K562 (cell line): Measurements from ENCODE around the gene ZNF467. TPM values are rescaled to one million over a fixed set of nuclear protein-coding genes. Genes with fewer than 3 reads are reported as not detected.

Experiments used
- ATAC-seq: fragments of 200-7000 bp; cut with Tn5 transposase; 3 replicates; pipeline ENCODE4 v1.9.1; 2020; ENCODE audit warnings: moderate library complexity
- BruUV-seq: library from RNA; stranded (reverse); fragments of 400-500 nt; replicated peaks from 2 replicates; lab custom pipeline; 2021; lab: Mats Ljungman, UMichigan
- CTCF ChIA-PET: fragments of 300-600 bp; formaldehyde crosslinking; extraction: SDS; loops from one replicate; lab custom pipeline; 2021; ENCODE audit warnings: low intra/inter-chr PET ratio; lab: Yijun Ruan, JAX
- POLR2A ChIA-PET: fragments of 300-600, 350-650 bp; sonication (Branson Sonifier 250); formaldehyde crosslinking; extraction: SDS; loops from one replicate; lab custom pipeline; 2021; ENCODE audit warnings: antibody characterized with exemption, inconsistent platforms; lab: Yijun Ruan, JAX
- DNase-seq, 4 experiments: peaks; one replicate each; pipeline versions ENCODE4 v3.0.0 to v3.0.0-alpha.2; 2011 to 2018; ENCODE audit warnings: low spot score in 3 of 4, mixed read lengths in 3 of 4; ENCODE audit errors: extremely low read depth in 1 of 4
- FAIRE-seq: peaks from 2 replicates; lab custom pipeline; 2011; peaks lifted over from hg19 to GRCh38; lab: Jason Lieb, UNC
- H2AFZ ChIP-seq: 2 replicates; pipeline ENCODE4 v1.6.0; 2011; ENCODE audit warnings: low read depth, low read length, control low read depth, inconsistent platforms
- H3K27ac ChIP-seq: fragments of 200-600 bp; 3 replicates; pipeline ENCODE4 v1.8.0; 2011; ENCODE audit warnings: low read depth, mild to moderate bottlenecking, control low read depth, inconsistent platforms, low read length, moderate library complexity, mixed read lengths; ENCODE audit errors: extremely low read depth
- H3K27me3 ChIP-seq, 2 experiments: fragments of 300-600 bp in 1 of 2; 2 replicates in 1 of 2; 3 replicates in 1 of 2; pipeline versions ENCODE4 v1.6.0 to v1.8.0; 2011; ENCODE audit warnings: inconsistent platforms in 2 of 2, low read length in 2 of 2, mild to moderate bottlenecking in 1 of 2, mixed read lengths in 1 of 2, moderate library complexity in 1 of 2; ENCODE audit not compliant: control insufficient read depth in 2 of 2, insufficient read depth in 2 of 2
- H3K36me3 ChIP-seq: fragments of 300-600 bp; 3 replicates; pipeline ENCODE4 v1.8.0; 2011; ENCODE audit warnings: mild to moderate bottlenecking, low read length, inconsistent platforms; ENCODE audit not compliant: control insufficient read depth, insufficient read depth
- H3K4me1 ChIP-seq, 2 experiments: fragments of 200-600 bp in 1 of 2; replicated peaks in 1 of 2; 2 replicates in 1 of 2; 3 replicates in 1 of 2; pipeline versions ENCODE4 v1.5.1 to v1.8.0; 2011; ENCODE audit warnings: inconsistent platforms in 2 of 2, low read length in 2 of 2, mild to moderate bottlenecking in 1 of 2, mixed read lengths in 1 of 2, moderate library complexity in 1 of 2; ENCODE audit not compliant: control insufficient read depth in 2 of 2, insufficient read depth in 2 of 2
- H3K4me2 ChIP-seq: 2 replicates; pipeline ENCODE4 v1.6.1; 2011; ENCODE audit warnings: low read length, control low read depth, inconsistent platforms, mixed read lengths; ENCODE audit not compliant: insufficient read depth
- H3K4me3 ChIP-seq: fragments of 200-600 bp; sonication (generic), shearing (Covaris generic); 2 replicates; pipeline ENCODE4 v1.5.1; 2016; ENCODE audit warnings: control low read depth, inconsistent platforms
- H3K79me2 ChIP-seq: fragments of 200-600 bp; 3 replicates; pipeline ENCODE4 v1.8.0; 2011; ENCODE audit warnings: low read length, inconsistent platforms; ENCODE audit not compliant: control insufficient read depth, insufficient read depth
- H3K9ac ChIP-seq, 2 experiments: 2 replicates each; pipeline versions ENCODE4 v1.6.0 to v1.6.1; 2011; ENCODE audit warnings: low read depth in 2 of 2, low read length in 2 of 2, control low read depth in 1 of 2, inconsistent platforms in 1 of 2, mild to moderate bottlenecking in 1 of 2, mixed read lengths in 1 of 2; ENCODE audit not compliant: insufficient read depth in 1 of 2
- H3K9me1 ChIP-seq: one replicate; pipeline ENCODE4 v1.6.0; 2011; ENCODE audit warnings: inconsistent platforms, mild to moderate bottlenecking, low read length, moderate library complexity; ENCODE audit not compliant: control insufficient read depth, insufficient read depth
- H3K9me3 ChIP-seq: replicated peaks from 2 replicates; pipeline ENCODE4 v1.5.1; 2011; ENCODE audit warnings: low read depth, low read length, inconsistent platforms; ENCODE audit not compliant: control insufficient read depth, insufficient read depth
- H4K20me1 ChIP-seq: replicated peaks from 2 replicates; pipeline ENCODE4 v1.6.1; 2011; ENCODE audit warnings: low read length, inconsistent platforms, mixed read lengths; ENCODE audit not compliant: control insufficient read depth, insufficient read depth
- CBX5 ChIP-seq: IDR thresholded peaks from 2 replicates; pipeline ENCODE4 v1.6.1; 2014; ENCODE audit warnings: low read depth, borderline replicate concordance
- CTCF ChIP-seq, 3 experiments: IDR thresholded peaks in 2 of 3; conservative IDR thresholded peaks in 1 of 3; 2 replicates each; pipeline ENCODE4 v1.5.1; 2011 to 2012; ENCODE audit warnings: low read length in 3 of 3, mild to moderate bottlenecking in 3 of 3, control low read depth in 2 of 3, improper control_type of control experiment in 1 of 3, inconsistent platforms in 1 of 3, low read depth in 1 of 3, mixed read lengths in 1 of 3, moderate library complexity in 1 of 3; ENCODE audit not compliant: insufficient read depth in 2 of 3
- HMG20B ChIP-seq: fragments of 250-450 bp; sonication (Bioruptor Pico); IDR thresholded peaks from 2 replicates; pipeline ENCODE4 v1.5.0; 2021; ENCODE audit warnings: mild to moderate bottlenecking
- MAFK ChIP-seq: IDR thresholded peaks from 2 replicates; pipeline ENCODE4 v1.6.1; 2011; ENCODE audit warnings: low read length, improper control_type of control experiment
- MEF2D ChIP-seq: conservative IDR thresholded peaks from 2 replicates; pipeline ENCODE4 v1.6.1; 2016; ENCODE audit warnings: low read depth, missing genetic modification characterization, missing compliant biosample characterization
- MTA3 ChIP-seq: fragments of 450-650 bp; formaldehyde crosslinking; IDR thresholded peaks from 2 replicates; pipeline ENCODE4 v1.6.1; 2017; ENCODE audit warnings: mild to moderate bottlenecking, borderline replicate concordance
- RUNX1 ChIP-seq: sonication (generic); IDR thresholded peaks from 2 replicates; pipeline ENCODE4 v1.6.1; 2016; ENCODE audit warnings: antibody characterized with exemption, low read depth
- SLC30A9 ChIP-seq: fragments of 250-450 bp; sonication (Bioruptor Pico); IDR thresholded peaks from 2 replicates; pipeline ENCODE4 v1.8.0; 2022; ENCODE audit warnings: mild to moderate bottlenecking, moderate library complexity
- STAT5A ChIP-seq: IDR thresholded peaks from 2 replicates; pipeline ENCODE4 v1.6.1; 2012; ENCODE audit warnings: low read length, inconsistent platforms, borderline replicate concordance
- TCF3 ChIP-seq: sonication (generic); formaldehyde crosslinking; IDR thresholded peaks from 2 replicates; pipeline ENCODE4 v1.4.0; 2020; ENCODE audit warnings: mild to moderate bottlenecking, missing genetic modification reagents
- TFAP4 ChIP-seq: sonication (generic); formaldehyde crosslinking; IDR thresholded peaks from 2 replicates; pipeline ENCODE4 v1.8.0; 2022; ENCODE audit warnings: missing genetic modification reagents, mild to moderate bottlenecking, moderate library complexity, borderline replicate concordance
- ZBTB33 ChIP-seq: sonication (generic); formaldehyde crosslinking; IDR thresholded peaks from 2 replicates; pipeline ENCODE4 v1.8.1; 2023; ENCODE audit warnings: mild to moderate bottlenecking, missing genetic modification reagents
- ZC3H8 ChIP-seq: fragments of 450-650 bp; IDR thresholded peaks from 2 replicates; pipeline ENCODE4 v1.6.1; 2017
- ZNF77 ChIP-seq: fragments of 250-450 bp; sonication (Bioruptor Pico); IDR thresholded peaks from 2 replicates; pipeline ENCODE4 v1.5.0; 2020
- WGBS: fragments of 100-300 bp; shearing (Covaris generic); methylation state at CpG from one replicate; pipeline ENCODE4 v1.1.6; 2016; ENCODE audit warnings: low coverage, mixed read lengths; ENCODE audit not compliant: insufficient coverage; ENCODE audit errors: missing lambda C conversion rate; 5-methylcytosine and 5-hydroxymethylcytosine counted together
- in situ Hi-C: fragments of 300-500 bp; cut with MboI; formaldehyde crosslinking; loops from 4 replicates; pipeline ENCODE4 v1.15.0; 2018; ENCODE audit warnings: inconsistent platforms, mixed read lengths
- intact Hi-C: fragments of 100-400 bp; cut with micrococcal nuclease; formaldehyde crosslinking; loops from 2 replicates; pipeline ENCODE4 v1.14.2; 2022
- polyA plus RNA-seq, 8 experiments: library from polyadenylated mRNA; depleted of rRNA in 4 of 8; stranded (reverse) in 5 of 8; unstranded in 3 of 8; fragments of >200 nt; fragmentation: Nextera tagmentation in 2 of 8; fragmentation: Illumina TruSeq in 1 of 8; extraction: Ambion mirVana in 2 of 8; extraction: Trizol in 1 of 8; gene quantifications; 2 replicates each; pipeline versions ENCODE4 v1.2.1 to v1.2.3, GENCODE V29; 2011 to 2014; ENCODE audit warnings: inconsistent platforms in 1 of 8, missing spikeins in 1 of 8
- total RNA-seq, 7 experiments: library from RNA; depleted of rRNA in 6 of 7; stranded (reverse); fragments of >200 nt in 6 of 7; fragmentation: Illumina TruSeq in 2 of 7; extraction: Trizol in 2 of 7; gene quantifications; 2 replicates each; pipeline versions ENCODE4 v1.2.1 to v1.2.3, GENCODE V29; 2011 to 2021; ENCODE audit warnings: low replicate concordance in 1 of 7

ZNF467 gene
- total and polyA plus RNA-seq, 9 of the 15 experiments (the other 6 are each of a cell fraction or from before 2014, with no cell fraction given) = 0.32 to 14.2 (median 1.7) TPM

GRCh38 chr7:149729983-149730801, 43.2 kb downstream of the ZNF467 start (continued):
- 0 out of 2 replicates have a peak, but pooled peaks have one; percentile 31 for TF ChIP-seq TFAP4 (CRISPR knock-in tag)
- TF ChIP-seq ZBTB33 = peak; percentile 47; the same call in 1 of the 2 replicates

GRCh38 chr7:149729586-149729982, 43.8 kb downstream of the ZNF467 start:
- peaks cover 83% of the 10 kb centered on the region; the same call in 2 of the 3 replicates for H3K36me3 ChIP-seq
- ATAC-seq (no peak), FAIRE-seq (no peak), DNase-seq (no peak)
- peaks cover 2% of the 10 kb centered on the region; the same call in 1 of the 2 replicates for H4K20me1 ChIP-seq
- H2AFZ ChIP-seq = no peak overlapping the region
- 59% methylated on average over 5 of the region's 5 CpGs for WGBS
- H3K27me3 ChIP-seq = no peaks in the 10 kb centered on the region
- H3K4me2 ChIP-seq = no peak overlapping the region
- no peak overlapping the region for H3K4me3 ChIP-seq
- BruUV-seq = no TSS peak
- H3K27ac ChIP-seq = no peak overlapping the region
- ChIA-PET CTCF (no interaction called here), POLR2A (interaction anchor here (0.6 to 1.7 kb wide), 3 partner anchors 8 to 19 kb away, joined by 3 to 5 read pairs (median 4); no protein-coding TSS in a partner anchor)
- H3K9ac ChIP-seq = peak overlapping the region in 1 of 2 experiments; percentile 65; a peak in 1 of 4 replicates
- H3K9me1 ChIP-seq = peaks cover 3% of the 10 kb centered on the region
- in situ Hi-C loops (no loop called here), intact Hi-C loops (no loop called here)
- no peaks in the 10 kb centered on the region for H3K79me2 ChIP-seq
- peaks cover 0 to 18% of the 10 kb centered on the region in 2 experiments; a peak in 2 of 5 replicates for H3K4me1 ChIP-seq
- H3K9me3 ChIP-seq = no peaks in the 10 kb centered on the region
- no peak for TF ChIP-seq SLC30A9 (CRISPR knock-in tag)
- no peak for TF ChIP-seq ZNF77 (CRISPR knock-in tag)
- TF ChIP-seq CBX5 = no peak
- no peak for TF ChIP-seq TCF3
- no peak for TF ChIP-seq MEF2D (tag)
- no peak for TF ChIP-seq RUNX1
- TF ChIP-seq CTCF (IDR thresholded peaks at IDR 0.05 in 2 of 3, conservative IDR thresholded peaks at IDR 0.05 in 1 of 3; ENCODE audit: insufficient read depth in 2 of 3, low read depth in 1 of 3, low read length in 3 of 3) = no peak
- no peak for TF ChIP-seq STAT5A
- TF ChIP-seq HMG20B (CRISPR knock-in tag) = no peak
- no peak for TF ChIP-seq MAFK
- TF ChIP-seq MTA3 = no peak
- no peak for TF ChIP-seq ZC3H8
